Measurements from ENCODE around the gene SRGAP3.

SRGAP3 gene

DNA sequence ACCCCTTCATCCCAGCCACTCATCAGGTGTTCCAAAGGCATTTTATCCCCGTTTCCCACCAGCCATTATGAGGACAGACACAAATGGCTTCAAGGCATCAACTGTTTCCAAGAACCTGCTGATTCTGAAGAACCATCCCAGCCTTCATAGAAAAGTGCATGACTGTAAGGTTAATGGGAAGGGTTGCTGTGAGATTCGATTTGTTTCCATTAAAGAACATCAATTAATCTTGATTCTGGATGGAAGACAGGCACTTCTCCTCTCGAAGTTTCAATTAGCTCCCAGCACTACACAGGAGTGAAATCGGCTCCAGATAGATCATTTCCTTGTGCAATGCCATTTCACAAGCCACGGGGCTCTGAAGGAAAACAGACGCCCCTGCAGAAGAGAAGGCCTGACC, 25.8 kb downstream of the SRGAP3 start:
- no peak for DNase-seq

DNA sequence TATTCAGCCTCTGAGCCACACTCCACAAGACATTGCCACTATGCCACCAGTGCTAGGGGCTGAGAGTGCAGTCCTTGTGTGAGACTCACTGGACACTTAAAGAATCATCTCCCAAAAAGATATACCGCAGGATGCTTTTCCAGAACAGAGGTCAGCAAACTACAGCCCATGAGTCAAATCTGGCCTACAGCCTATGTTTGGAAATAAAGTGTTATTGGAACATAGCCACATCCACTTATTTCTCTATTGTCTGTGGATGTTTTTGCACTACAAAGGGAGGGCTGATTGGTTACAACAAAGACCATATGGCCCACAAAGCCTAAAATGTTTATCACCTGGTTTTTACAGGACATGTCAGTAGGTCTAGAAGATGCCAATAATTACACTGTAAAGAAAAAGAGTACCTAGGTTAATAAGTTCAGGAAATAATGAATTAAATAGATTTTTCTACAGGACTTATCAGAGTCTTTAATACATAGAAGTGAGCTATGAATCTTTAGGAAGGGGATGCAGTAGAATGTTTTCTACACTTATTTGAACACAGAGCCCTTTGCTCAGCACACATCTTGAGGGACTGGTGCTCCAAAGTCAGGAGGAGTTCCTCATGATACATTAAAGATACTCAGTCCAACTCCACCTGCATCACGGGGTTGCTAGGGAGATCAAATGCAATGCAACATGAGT, 26.3 kb downstream of the SRGAP3 start:
- DNase-seq: no peak

DNA sequence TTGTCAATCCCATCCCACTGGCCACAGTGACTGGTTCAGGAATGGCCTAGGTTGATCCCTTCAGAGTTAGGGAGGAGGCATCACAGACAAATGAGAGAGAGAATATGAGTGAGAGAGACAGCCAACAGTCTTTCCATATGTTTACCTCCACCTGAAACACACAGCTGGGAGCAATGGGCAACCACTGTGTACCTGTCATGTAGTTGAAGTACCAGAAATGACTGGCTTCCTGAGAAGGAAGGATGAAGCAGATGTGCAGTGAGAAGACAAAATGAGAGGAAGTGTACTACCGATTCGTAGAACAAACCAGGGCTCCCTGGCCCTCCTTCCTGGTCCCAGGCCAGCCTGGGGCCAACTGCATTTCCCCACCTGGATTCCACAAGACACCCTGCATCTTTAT, 27.4 kb downstream of the SRGAP3 start:
- DNase-seq: no peak

DNA sequence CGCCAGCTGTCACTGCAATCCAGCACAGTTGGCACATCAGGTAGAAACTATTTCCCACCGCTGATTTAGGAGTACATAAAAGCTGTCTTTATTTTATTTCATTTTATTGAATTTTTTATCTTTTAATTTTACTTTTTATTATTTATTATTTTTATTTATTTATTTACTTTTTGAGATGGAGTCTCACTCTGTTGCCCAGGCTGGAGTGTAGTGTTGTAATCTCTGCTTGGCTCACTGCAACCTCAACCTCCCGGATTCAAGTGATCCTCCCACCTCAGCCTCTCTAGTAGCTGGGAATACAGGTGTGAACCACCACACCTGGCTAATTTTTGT, 31.0 kb downstream of the SRGAP3 start:
- no peak for DNase-seq

DNA sequence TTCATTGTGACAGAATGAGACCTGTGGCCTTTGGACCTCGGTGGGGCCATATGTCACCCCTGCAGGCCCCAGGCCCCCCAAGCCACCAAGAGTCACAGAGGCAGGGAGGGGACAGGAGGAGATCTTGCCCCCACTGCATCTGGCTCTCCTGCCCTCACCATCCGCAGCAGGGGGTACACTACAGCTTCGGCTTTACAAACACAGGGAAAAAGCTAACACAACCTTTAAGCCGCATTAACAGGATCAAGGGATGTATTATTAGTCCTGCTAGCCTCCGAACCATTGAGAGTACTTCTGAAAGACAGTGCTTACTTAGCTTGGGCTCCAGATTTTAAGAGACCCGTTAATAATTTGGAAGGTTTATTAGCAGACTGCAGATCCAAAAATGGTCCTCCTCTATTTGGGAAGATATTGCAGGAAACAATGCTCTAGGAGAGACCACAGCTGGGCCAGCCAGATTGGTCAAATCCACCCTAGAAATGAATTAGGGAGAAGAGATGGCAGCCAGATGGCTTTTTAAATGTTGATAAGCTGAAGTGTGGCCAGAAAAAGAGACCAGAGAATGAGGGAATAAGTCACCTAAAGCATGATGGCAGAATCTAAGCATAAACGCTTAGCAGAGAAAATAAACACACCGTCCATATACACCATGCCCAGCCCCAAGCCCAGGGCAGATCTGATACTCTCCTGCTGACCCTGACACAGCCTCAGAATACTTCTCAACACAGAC, 31.5 kb downstream of the SRGAP3 start:
- no peak for DNase-seq

DNA sequence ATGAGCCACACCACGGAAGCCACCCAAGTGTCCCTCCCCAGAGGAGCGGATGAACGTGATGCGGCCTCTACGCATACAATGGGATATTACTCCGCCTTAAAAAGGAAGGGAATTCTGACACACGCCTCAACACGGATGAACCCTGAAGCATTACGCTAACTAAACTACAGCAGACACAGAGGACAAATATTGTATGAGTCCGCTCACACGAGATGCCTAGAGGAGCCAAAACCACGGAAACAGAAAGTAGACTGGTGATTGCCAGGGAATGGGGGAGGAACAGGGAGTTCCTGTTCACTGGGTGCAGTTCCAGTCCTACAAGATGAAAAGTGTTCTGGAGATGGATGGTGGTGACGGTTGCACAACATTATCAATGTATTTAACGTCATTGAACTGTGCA, 32.7 kb downstream of the SRGAP3 start:
- no peak for DNase-seq

DNA sequence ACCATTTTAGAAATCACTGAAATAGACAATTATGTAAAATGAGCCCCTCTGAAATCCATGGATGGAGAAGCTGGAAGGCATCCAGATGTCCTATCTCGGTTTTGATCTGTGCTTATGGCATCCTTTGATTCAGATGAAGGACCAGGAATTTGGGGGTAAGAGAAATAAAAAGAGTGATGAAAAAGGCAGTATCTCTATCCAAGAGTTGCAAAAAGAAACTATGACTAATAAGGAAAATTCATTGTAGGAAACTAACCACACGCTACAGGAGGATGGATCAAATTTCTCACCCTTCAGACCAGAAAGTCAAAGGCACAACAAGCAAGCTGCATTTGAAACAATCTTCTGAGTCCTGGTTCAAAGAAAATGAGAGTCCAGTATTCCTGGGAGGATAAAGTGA, 34.8 kb downstream of the SRGAP3 start:
- no peak for DNase-seq

DNA sequence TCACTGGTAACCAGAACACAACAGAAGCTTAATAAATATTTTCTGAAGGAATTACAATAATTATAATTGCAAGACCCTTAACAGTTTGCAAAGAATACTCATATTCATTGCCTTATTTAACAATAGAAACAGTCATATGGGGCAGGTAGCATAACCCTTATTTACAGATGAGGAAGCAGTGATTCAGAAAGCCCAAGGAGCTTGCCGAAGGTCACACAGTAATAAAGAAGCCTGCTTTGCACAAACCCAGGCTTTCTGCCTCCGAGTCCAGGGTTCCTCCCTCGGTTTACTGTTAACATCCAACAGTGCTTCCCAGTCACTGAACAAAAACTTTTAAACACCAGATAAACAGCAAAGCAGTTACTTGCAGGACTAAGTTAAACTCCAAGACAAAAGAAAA, 35.3 kb downstream of the SRGAP3 start:
- no peak for DNase-seq

DNA sequence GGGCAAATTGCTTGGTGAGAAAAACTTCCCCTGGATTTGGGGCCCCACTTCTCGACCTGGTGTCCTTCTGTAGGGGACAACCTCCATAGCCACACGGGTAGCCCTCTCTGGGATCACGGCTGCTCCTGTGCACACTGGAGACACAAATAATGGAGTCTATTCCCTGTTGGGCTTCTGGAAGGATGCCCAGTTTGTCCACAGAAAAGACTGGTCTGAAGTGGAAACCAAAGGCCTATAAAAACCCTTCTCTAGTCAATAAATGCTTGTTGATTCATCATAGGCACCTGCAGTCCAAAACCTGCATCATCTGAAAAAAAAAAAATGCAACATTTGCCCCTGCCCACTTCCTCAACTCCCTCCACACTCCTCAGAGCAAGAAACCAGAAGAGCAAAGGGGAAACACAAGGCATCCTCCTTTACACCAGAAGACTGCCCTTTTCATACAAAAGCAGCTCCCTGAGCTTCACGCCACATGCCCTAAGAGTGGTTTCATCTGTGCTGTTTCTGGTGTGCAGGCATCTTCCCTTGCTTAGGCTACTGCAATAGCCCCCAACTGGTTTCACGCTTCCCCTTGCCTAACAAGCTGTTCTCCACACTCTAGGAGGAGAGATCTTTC, 36.3 kb downstream of the SRGAP3 start:
- no peak for DNase-seq

DNA sequence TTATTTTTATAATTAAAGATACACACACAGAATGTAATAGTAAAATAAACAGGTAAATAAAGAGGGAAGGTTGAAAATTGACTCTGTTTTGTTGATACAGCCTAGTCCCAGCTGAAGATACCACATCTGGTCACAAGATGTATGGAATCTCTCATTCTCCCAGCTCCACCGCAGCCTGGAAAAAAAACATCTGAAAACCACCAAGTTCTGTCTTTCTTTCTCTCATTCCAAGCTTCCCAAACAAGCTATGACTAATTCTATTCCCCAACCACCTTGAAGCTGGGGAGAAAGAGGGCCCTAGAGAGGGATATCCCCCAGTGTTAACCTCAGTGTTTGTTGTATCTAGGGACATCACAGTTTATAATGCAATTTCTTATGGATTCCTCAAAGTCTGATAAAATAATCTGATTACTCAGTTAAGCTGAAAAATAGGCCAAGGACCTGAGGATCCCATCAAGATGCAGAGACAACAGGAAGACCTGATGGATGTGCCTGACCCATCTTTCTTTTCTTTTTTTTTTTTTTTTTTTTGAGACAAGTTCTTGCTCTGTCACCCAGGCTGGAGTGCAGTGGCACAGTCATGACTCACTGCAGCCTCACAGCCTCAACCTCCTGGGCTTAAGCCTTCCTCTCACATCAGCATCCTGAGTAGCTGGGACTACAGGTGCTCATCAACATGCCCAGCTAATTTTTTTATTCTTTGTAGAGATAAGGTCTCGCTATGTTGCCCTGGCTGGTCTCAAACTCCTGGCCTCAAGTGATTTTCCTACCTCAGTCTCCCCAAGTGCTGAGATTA, 38.1 kb downstream of the SRGAP3 start:
- DNase-seq: no peak

DNA sequence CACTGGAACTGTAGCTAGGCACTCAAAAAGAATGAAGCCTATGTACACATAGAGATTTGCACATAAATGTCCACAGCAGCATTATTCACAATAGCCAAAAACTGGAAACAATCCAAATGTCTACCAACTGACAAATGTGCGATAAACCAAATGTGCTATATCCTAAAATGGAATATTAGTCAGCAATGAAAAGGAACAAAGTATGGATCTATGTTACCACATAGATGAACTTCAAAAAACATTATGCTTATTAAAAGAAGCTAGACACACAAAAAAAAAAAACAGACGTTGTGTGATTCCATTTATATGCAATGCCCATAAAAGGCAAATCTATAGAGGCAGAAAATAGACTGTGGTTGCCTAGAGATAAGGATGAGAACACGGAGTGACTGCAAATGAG, 39.7 kb downstream of the SRGAP3 start:
- no peak for DNase-seq

DNA sequence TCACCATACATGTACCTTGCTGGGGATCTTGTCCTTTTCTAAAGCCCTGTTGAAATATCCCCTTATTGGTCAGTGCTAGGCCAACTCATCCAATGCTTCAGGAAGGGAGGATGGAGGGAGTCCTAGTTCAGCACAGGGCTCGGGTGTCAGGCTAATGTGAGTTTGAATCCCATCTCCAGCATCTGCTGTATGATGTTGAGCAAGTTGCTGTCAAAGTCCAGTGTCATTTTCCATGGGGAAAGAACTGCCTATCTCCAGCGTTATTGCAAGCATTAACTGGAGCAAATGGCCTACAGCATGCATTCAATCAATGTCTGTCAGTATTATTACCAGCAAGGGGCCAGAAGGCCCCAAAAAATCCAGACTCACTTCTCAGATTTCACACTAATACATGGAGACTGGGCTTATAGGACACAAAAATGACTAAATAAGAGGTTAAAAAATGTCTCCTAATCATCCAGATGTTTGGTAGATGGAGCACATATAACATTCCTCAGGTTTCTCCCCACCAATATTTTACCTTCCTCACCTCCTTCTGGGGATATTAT, 40.8 kb downstream of the SRGAP3 start:
- no peak for DNase-seq

DNA sequence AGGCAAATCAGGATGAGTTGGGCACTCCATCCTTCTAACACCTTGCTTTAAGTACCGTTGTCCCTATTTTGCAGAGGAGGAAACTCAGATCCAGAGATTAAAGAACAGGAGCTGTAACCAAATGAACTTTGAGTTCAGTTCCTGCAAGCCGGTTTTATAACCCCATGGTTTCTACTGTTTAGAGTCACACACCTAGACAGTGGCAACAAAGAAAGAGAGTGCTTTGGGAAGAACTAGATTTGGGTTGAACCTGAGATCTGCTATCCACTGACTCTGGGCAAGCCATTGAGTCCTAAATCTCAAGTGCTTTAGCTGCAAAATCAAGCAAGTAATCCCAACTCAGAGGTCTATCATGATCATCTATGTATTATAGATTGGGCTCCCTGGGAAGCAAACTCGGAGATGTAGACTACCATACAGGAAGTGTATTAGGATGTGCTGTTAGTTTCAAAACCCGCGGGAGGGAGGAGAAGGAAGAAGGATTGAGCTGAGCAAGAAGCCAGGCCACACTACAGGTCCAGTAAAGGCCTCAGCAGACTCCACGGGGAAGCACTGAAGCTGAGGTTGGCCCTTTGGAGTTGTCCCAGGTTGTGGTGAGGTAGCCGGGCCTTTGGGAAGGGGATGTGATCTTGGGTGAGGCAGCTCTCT, 42.2 kb downstream of the SRGAP3 start:
- DNase-seq: no peak

DNA sequence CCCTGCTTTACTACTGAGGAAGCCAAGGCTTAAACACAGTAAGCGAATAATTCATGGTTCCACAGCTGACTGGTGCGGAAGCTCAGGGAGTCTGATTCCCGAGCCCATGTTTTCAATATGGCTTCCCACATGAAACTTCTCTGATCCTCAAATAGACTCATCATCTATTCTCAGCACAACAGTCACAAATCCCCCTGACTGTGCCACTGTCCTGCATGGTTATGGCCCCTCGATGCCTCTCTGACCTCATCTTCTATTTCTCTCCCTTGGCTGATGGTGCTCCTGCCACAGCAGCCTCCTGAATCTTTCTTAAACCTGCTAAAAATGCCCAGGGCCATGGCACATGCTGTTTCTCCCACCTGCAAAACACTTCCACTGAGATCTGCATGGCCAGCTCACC, 43.2 kb downstream of the SRGAP3 start:
- DNase-seq: no peak

DNA sequence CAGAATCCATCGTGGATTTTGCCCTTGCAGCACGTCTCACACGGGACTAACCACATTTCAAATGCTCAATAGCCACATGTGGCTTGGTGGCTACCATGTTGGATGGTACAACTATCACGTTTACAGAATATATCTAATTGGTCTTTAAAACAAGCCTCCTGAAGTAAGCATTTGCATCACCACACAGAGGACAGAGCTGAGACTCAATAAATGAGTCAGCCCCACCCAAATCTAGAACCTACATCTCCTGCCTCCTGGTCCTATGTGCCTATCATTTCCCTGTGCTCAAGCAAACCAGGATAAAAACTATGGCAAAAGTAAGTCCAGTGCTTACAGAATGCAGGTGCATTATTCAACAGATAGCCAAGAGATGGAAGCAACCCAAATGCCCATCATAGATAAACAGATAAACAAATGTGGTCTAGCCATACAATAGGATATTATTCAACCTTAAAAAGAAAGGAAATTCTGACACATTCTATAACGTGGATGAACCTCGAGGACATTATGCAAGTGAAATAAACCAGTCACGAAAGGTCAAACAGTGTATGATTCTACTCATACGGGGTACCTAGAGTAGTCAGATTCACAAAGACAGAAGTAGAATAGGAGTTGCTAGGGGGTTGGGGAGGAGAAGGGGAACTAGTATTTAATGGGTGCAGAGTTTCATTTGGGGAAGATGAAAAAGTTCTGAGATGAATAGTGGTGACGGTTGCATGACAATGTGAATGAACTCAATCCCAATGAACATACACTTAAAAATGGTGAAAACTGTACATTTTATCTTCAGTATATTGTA, 43.9 kb downstream of the SRGAP3 start:
- DNase-seq: no peak

DNA sequence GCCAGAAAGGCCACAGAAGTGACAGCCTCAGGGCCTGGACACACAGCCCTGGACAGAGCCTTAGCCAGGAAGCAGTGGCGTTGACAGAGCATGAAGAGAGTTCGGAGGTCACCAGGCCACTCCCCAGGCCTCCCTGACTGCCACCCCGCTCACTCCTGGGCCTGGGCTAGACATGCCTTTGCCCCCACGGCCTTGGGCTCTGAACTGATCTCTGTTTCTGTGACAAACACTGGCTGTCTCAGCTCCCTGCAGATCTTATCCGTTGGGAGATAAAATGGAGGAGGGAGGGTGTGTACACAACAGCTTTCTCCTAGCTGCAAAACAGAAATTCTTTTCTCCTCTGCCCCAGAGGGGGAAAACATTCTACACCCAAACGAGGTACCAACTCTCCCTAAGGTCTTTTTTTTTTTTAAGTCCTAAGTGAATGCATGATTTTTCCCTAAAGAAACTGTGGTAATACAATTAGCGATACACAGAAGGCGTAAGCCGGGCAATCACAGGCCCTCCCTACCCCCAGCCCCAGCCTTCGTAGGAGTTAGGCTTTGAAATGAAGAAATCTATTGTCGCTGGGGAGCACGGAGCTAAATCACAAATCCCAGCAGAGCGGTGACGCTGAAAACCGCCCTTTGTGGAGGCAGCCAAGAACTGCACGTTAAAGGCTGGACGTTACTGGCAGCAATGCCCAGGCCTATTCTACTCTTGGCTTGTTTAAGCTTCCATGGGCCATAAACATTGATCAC, 45.0 kb downstream of the SRGAP3 start:
- no peak for DNase-seq

DNA sequence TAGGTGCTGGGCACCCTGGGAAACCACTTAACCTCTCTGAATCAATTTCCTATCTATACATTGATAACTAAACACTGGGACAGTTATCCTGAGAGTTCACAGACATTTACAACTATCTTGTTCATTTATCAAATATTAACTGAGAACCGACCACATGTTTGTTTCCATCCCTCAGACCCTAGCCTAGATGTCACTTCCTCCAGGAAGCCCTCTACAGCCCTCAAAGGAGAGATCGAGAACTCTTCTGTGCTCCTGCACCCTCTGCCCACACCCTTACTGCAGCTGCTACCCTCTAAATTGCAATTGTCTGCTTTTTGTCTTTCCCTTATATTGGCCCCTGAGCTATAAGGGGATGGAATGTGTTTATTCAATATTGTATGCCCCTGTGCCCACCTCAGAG, 46.1 kb downstream of the SRGAP3 start:
- DNase-seq: no peak

DNA sequence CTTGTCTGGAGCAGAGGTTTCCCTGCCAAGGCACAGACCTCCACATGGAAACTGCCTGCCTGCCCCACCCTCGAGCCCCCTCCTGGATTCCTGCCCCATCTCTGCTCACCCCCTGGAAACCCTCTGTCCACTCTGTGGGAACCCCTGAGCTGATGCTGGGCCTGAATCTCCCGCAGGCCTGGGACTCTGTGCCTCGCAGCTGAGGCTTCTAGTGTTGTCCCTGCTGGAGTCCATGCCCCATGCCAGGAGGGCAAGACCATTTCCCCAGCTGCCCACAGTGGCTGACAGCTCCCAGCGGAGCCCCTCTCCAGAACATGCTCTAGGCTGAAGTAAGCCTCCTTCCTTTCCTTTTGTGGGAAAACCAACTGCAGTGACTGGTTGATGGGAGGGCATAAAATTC, 46.9 kb downstream of the SRGAP3 start:
- no peak for DNase-seq

DNA sequence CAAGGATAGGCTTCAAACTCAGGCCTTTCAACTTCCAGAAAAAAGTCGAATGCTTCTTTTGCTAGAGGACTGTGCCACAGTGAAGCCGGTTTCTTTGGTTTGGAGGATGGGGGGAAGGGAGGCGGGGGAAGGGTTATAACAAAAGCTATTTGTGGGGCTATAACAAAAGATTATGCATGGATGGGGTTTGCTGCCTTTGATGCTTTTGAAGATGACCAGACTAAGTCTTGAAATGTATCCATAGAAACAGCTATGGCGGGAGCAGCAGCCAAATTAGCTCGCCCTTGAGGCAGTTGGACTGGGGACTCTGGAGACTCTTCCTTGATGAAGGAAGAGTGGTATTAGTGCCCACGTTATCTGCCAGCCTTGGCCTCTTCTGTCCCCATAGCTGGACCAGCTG, 47.5 kb downstream of the SRGAP3 start:
- no peak for DNase-seq

DNA sequence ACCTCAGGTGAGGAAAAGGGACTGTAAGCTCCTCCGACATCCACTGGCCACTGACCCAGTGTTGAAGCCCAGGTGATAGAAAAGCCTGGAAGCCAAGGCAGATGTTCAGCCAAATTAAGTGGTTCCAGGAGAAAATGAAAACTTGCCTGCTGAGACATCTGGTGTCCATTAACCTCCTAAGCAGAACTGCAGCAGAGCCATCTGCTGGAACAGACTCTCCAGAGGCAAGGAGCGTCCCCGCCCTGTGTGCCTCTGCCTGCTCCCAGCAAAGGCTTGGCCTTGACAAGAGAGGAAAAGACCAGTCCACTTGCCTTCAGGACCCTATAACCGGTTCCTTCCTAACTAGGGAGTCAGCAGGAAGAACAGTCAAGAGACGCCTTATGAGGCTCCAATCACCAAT, 48.2 kb downstream of the SRGAP3 start:
- no peak for DNase-seq

DNA sequence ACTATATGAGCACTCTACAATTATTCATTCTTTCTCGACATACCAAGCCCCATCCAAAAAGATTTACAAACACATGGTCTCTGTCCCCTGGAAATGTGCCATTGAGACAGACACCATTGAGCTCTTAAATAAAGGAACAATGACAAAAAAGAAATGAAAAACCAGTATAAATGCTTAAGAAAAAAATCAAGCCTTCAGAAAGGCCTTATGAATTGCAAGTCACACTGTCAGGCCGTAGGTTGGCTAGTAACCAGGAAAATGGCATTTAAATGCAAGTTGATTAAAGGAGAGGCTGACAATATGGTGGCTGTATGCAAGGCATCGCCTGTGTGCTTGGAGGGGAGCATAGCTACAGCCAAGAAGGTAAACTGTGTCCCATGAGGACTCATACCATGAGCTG, 49.7 kb downstream of the SRGAP3 start:
- DNase-seq: no peak

Measured in CD4-positive, alpha-beta T cell treated with Interleukin-17A for 4 hours (primary cell).